SK-N-SH (cell line): ENCODE data around the gene MGAT4A. TPM values are rescaled to one million over a fixed set of nuclear protein-coding genes. Genes with fewer than 3 reads are reported as not detected.
A peak's percentile ranks its signal among the peaks of the same experiment; 100 is the strongest.

ENCODE experiments used
- CTCF ChIA-PET: fragments of 300-600, 350-600 bp; formaldehyde crosslinking; extraction: SDS; loops from one replicate; lab custom pipeline; 2021; lab: Yijun Ruan, JAX
- POLR2A ChIA-PET: fragments of 350-600 bp; sonication (Branson Sonifier 250); formaldehyde crosslinking; extraction: SDS; loops from one replicate; lab custom pipeline; 2020; ENCODE audit warnings: antibody characterized with exemption, inconsistent platforms; lab: Yijun Ruan, JAX
- DNase-seq: peaks from one replicate; pipeline ENCODE4 v3.0.0; 2012
- H2AFZ ChIP-seq: fragments of 200-600 bp; sonication (generic); 2 replicates; pipeline ENCODE4 v1.8.1; 2016; ENCODE audit warnings: antibody characterized with exemption, mild to moderate bottlenecking, low read depth
- H3F3A ChIP-seq: fragments of 200-600 bp; sonication (generic); replicated peaks from 2 replicates; pipeline ENCODE3; 2016; ENCODE audit warnings: antibody characterized with exemption, mild to moderate bottlenecking; ENCODE audit not compliant: insufficient read depth
- H3K27ac ChIP-seq, 2 experiments: fragments of 200-500 bp in 1 of 2; fragments of 200-600 bp in 1 of 2; sonication (Bioruptor generic) in 1 of 2; sonication (generic), shearing (Covaris generic) in 1 of 2; 2 replicates each; pipeline versions ENCODE4 v1.5.1 to v1.6.1; 2014 to 2016; ENCODE audit warnings: low read depth in 2 of 2, inconsistent platforms in 1 of 2, low read length in 1 of 2, mild to moderate bottlenecking in 1 of 2, mixed read lengths in 1 of 2
- H3K27me3 ChIP-seq: fragments of 200-600 bp; sonication (generic), shearing (Covaris generic); 2 replicates; pipeline ENCODE4 v1.6.1; 2016; ENCODE audit warnings: mixed run types; ENCODE audit not compliant: insufficient read depth
- H3K36me3 ChIP-seq, 2 experiments: fragments of 200-500 bp in 1 of 2; fragments of 200-600 bp in 1 of 2; sonication (Bioruptor generic) in 1 of 2; sonication (generic) in 1 of 2; replicated peaks in 1 of 2; 2 replicates each; pipeline versions ENCODE3 to v1.5.1; 2014 to 2016; ENCODE audit warnings: low read length in 1 of 2, mild to moderate bottlenecking in 1 of 2; ENCODE audit not compliant: insufficient read depth in 2 of 2, control insufficient read depth in 1 of 2
- H3K4me1 ChIP-seq, 2 experiments: fragments of 200-500 bp in 1 of 2; fragments of 200-600 bp in 1 of 2; sonication (Bioruptor generic) in 1 of 2; sonication (generic), shearing (Covaris generic) in 1 of 2; 2 replicates each; pipeline versions ENCODE4 v1.5.1 to v1.6.1; 2014 to 2016; ENCODE audit warnings: low read depth in 1 of 2, low read length in 1 of 2, mixed run types in 1 of 2; ENCODE audit not compliant: insufficient read depth in 2 of 2, control insufficient read depth in 1 of 2
- H3K4me2 ChIP-seq: fragments of 200-600 bp; sonication (generic), shearing (Covaris generic); 2 replicates; pipeline ENCODE4 v1.6.1; 2017; ENCODE audit warnings: mixed run types
- H3K4me3 ChIP-seq, 2 experiments: fragments of 200-500 bp in 1 of 2; fragments of 200-600 bp in 1 of 2; sonication (Bioruptor generic) in 1 of 2; sonication (generic), shearing (Covaris generic) in 1 of 2; 2 replicates each; pipeline versions ENCODE4 v1.5.1 to v1.8.1; 2014 to 2016; ENCODE audit warnings: low read depth in 2 of 2, inconsistent platforms in 1 of 2, low read length in 1 of 2, mild to moderate bottlenecking in 1 of 2, mixed read lengths in 1 of 2, moderate library complexity in 1 of 2
- H3K79me2 ChIP-seq: fragments of 200-600 bp; sonication (generic); 2 replicates; pipeline ENCODE4 v1.8.1; 2017; ENCODE audit warnings: mild to moderate bottlenecking; ENCODE audit not compliant: insufficient read depth
- H3K9ac ChIP-seq: fragments of 200-600 bp; sonication (generic); 2 replicates; pipeline ENCODE4 v1.6.1; 2017; ENCODE audit warnings: mixed run types
- H3K9me2 ChIP-seq: fragments of 200-600 bp; sonication (generic); 2 replicates; pipeline ENCODE4 v1.6.1; 2017; ENCODE audit warnings: mixed run types
- H3K9me3 ChIP-seq: fragments of 200-600 bp; sonication (generic); 2 replicates; pipeline ENCODE4 v1.6.1; 2017; ENCODE audit warnings: mixed run types, mild to moderate bottlenecking, moderate library complexity
- H4K20me1 ChIP-seq: fragments of 200-600 bp; sonication (generic); 2 replicates; pipeline ENCODE4 v1.6.1; 2017; ENCODE audit warnings: mild to moderate bottlenecking, mixed run types; ENCODE audit not compliant: insufficient read depth
- RAD21 ChIP-seq: IDR thresholded peaks from 2 replicates; pipeline ENCODE4 v1.6.1; 2012; ENCODE audit warnings: mild to moderate bottlenecking, low read length
- SMC3 ChIP-seq: IDR thresholded peaks from 2 replicates; pipeline ENCODE4 v1.6.1; 2012; ENCODE audit warnings: low read depth, low read length, improper control_type of control experiment
- TCF12 ChIP-seq: IDR thresholded peaks from 2 replicates; pipeline ENCODE4 v1.4.0; 2012
- USF1 ChIP-seq: IDR thresholded peaks from 2 replicates; pipeline ENCODE4 v1.4.0; 2012; ENCODE audit warnings: low read depth, borderline replicate concordance
- USF2 ChIP-seq: fragments of 150-350 bp; IDR thresholded peaks from 2 replicates; pipeline ENCODE4 v1.6.1; 2017; ENCODE audit warnings: antibody characterized with exemption, low read length, low read depth, borderline replicate concordance
- WGBS: methylation state at CpG from one replicate; pipeline ENCODE4 v1.1.6; 2017; ENCODE audit warnings: low lambda C conversion rate; 5-methylcytosine and 5-hydroxymethylcytosine counted together
- polyA plus RNA-seq, 3 experiments: library from polyadenylated mRNA; depleted of rRNA; stranded (reverse); fragments of >200 nt; gene quantifications; 2 replicates each; pipeline ENCODE4 v1.2.3, GENCODE V29; 2012
- TF ChIP-seq, protein P1 (sequence below): fragments of 200-600 bp; sonication (generic); IDR thresholded peaks from 2 replicates; pipeline ENCODE4 v1.6.1; 2017; ENCODE audit warnings: antibody characterized with exemption, mild to moderate bottlenecking, moderate library complexity

MGAT4A gene
- polyA plus RNA-seq, 1 of the 3 experiments (the other 2 are of a cell fraction): 0.07 TPM

DNA sequence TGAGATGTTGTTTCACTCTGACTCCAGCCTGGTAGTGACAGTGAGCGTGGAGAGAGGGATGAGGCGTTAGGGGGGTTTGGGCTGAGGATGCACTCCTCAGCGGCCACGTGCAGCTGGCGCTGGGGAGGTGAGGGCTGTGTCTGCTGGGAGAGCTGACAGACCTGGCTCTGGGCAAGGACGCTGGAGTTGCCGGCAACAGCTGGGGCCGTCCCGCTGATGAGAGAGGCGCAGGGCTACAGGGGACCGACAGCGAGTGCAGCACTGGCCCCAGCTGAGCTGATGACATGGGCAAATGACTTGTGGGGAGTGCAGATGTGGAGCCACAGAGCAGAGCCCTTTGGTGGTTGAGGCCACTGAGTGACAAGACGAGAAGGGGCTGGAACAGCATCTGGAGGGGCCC is 161.0 kb downstream of the MGAT4A start:
- Histone ChIP-seq H3K4me1 (no peaks in the 10 kb centered on the region; a peak in 1 of 4 replicates), H3K4me2 (no peak overlapping the region), H3K9me3 (no peaks in the 10 kb centered on the region), H3K9ac (no peak overlapping the region), H3K36me3 (peaks cover 0 to 38% of the 10 kb centered on the region in 2 experiments), H3F3A (no peaks in the 10 kb centered on the region), H3K79me2 (no peaks in the 10 kb centered on the region), H3K27ac (no peak overlapping the region; a peak in 1 of 4 replicates), H4K20me1 (no peaks in the 10 kb centered on the region), H3K9me2 (no peaks in the 10 kb centered on the region), H3K4me3 (no peak overlapping the region), H3K27me3 (no peaks in the 10 kb centered on the region), H2AFZ (no peak overlapping the region)
- POLR2A ChIA-PET: no interaction called here
- CTCF ChIA-PET: interaction anchor here (1.1 to 2.2 kb wide), 3 partner anchors 12 to 157 kb away, joined by 3 to 8 read pairs (median 7); no protein-coding TSS in a partner anchor
- TF ChIP-seq USF1 (no peak), USF2 (no peak)
- no peak for DNase-seq
- WGBS: 96% methylated on average over 9 of the region's 13 CpGs

DNA sequence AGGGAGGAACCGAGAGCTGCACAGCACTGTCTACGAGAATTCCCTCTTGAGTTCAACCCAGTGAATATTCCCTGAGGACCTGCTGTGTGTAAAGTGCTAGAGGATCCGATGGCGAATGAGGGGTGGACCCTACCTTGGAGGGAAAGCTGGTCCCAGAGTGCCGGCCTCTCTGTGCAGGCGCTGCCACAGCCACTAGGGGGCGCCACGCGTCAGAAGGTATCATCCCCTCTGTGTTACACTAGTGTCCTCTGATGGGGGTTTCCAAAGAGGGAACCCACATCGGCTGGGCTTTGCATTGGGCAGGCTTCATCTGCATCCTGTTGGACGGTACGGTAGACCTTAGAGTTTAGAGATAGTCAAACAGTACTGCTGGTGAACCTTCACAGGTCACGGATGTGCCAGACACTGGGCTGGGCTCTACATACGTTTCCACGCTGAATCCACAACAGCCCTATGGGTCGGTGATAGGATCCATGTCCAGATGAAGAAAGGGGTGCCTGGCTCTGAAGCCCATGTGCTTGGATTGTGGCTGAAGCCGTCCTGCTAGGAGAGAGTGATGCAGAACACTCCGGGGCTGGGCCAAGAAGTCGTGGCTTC is 161.6 kb downstream of the MGAT4A start:
- Histone ChIP-seq H3K9me2 (no peaks in the 10 kb centered on the region), H3K4me2 (no peak overlapping the region), H2AFZ (no peak overlapping the region), H3K9ac (no peak overlapping the region), H3K36me3 (peaks cover 0 to 42% of the 10 kb centered on the region in 2 experiments), H3F3A (no peaks in the 10 kb centered on the region), H3K9me3 (no peaks in the 10 kb centered on the region), H3K27me3 (no peaks in the 10 kb centered on the region), H3K79me2 (no peaks in the 10 kb centered on the region), H3K4me1 (no peaks in the 10 kb centered on the region), H3K4me3 (no peak overlapping the region; a peak in 1 of 4 replicates), H4K20me1 (no peaks in the 10 kb centered on the region), H3K27ac (no peak overlapping the region; a peak in 1 of 4 replicates)
- ChIA-PET CTCF (interaction anchor here (0.6 to 2.2 kb wide), 20 partner anchors 9 to 497 kb away, joined by 3 to 14 read pairs (median 4); no protein-coding TSS in a partner anchor), POLR2A (no interaction called here)
- WGBS: 88% methylated on average over 15 of the region's 19 CpGs
- peak; percentile 84 for DNase-seq
- TF ChIP-seq, protein P1, sequence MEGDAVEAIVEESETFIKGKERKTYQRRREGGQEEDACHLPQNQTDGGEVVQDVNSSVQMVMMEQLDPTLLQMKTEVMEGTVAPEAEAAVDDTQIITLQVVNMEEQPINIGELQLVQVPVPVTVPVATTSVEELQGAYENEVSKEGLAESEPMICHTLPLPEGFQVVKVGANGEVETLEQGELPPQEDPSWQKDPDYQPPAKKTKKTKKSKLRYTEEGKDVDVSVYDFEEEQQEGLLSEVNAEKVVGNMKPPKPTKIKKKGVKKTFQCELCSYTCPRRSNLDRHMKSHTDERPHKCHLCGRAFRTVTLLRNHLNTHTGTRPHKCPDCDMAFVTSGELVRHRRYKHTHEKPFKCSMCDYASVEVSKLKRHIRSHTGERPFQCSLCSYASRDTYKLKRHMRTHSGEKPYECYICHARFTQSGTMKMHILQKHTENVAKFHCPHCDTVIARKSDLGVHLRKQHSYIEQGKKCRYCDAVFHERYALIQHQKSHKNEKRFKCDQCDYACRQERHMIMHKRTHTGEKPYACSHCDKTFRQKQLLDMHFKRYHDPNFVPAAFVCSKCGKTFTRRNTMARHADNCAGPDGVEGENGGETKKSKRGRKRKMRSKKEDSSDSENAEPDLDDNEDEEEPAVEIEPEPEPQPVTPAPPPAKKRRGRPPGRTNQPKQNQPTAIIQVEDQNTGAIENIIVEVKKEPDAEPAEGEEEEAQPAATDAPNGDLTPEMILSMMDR: peak; percentile 83
- TF ChIP-seq SMC3 (peak; percentile 38; the same call in 1 of the 2 replicates), TCF12 (no peak), RAD21 (peak; percentile 54)

Other genes with a start within 250 kb of the MGAT4A start
- 39.9 and 40.3 TPM in 2 replicates for gene COA5, start 122.6 kb downstream of the MGAT4A start, polyA plus RNA-seq (2012; rRNA removed)
- 46.9 and 62.0 TPM in 2 replicates for gene UNC50, start 122.5 kb downstream of the MGAT4A start, polyA plus RNA-seq (2012; rRNA removed)
- not detected in 2 replicates for gene CRACDL, start 205.1 kb upstream of the MGAT4A start, polyA plus RNA-seq (2012; rRNA removed)